Fibroblast of the conjunctiva (primary cell): ENCODE measurements around the gene FHOD3.
"Not testable (repeated sequence)": the region's sequence is repeated elsewhere in the genome, so short reads cannot be mapped to it uniquely, and the experiment has no call there.

Source experiments
- DNase-seq: peaks from one replicate; pipeline ENCODE4 v3.0.0-alpha.2; 2010; ENCODE audit warnings: low read depth

Gene FHOD3

DNA sequence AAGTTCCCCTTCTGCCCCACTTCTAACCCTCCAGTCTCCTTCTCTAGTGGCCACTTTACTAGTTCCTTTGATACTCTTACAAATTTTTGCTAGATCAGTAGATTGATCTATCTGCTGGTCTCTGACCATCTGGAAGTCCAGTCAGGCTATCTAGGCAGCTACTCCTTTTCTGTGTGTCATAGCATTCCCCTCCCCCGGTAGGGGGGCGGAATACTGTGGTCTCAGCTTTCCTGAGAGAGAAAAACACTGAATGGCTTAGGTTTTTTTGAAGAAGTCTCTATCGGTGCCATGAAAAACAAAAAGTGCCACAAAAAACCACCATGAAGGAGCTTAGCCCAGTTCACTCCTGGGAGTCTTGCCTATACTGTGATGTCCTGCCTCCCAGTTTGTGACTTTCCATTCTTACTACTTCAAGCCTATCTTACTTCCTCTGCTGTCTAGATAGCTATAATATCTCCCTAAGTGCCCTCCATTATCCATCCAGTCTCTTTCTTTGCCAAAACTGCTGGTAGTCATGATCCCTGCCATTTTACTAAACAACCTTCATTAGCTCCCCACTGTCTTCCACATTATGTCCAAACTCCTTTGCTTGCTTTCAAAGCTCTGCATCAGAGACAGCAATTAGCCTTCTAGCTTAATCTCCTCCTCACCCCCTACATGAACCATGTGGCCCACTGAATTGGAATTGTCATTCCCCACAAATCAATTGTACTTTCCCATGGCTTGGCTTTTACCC is 501.4 kb downstream of the FHOD3 start:
- no peak for DNase-seq

DNA sequence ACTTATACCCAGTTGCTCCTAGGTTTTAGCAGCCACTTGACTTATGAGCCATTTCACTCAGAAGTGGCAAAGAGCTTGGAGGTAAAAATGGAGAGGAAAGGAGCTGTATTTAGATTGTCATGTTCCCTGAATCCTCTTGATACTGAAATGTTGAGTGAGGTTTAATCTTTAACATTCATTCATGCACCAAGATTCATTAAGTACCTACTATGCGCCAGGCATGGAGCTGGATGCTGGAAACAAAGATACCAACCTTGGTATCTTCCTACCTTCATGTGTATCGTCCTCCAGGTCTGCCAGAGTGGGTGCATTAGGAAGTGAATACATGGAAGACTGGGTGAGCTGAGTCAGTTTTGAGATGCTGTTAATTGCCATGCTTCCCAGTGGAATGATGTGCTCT is 507.6 kb downstream of the FHOD3 start:
- no peak for DNase-seq

DNA sequence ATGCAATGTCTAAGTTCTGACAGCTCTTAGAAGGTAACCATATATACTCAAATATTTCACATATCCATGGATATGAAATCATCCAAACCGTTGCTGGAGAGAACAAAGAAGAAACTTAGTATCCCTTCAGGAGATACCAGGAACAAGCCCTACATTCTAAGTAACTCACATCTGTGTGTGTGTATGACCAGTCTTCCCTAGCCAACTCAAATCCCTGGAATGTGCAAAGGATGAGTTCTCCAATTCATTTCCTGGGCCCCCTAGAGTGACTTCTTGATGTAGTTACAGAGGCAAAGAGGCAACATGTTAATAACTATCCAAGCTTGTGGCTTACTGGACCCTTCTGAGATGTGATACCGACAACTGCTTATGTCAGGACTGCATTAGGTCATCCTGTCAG is 511.2 kb downstream of the FHOD3 start:
- DNase-seq, result no peak

DNA sequence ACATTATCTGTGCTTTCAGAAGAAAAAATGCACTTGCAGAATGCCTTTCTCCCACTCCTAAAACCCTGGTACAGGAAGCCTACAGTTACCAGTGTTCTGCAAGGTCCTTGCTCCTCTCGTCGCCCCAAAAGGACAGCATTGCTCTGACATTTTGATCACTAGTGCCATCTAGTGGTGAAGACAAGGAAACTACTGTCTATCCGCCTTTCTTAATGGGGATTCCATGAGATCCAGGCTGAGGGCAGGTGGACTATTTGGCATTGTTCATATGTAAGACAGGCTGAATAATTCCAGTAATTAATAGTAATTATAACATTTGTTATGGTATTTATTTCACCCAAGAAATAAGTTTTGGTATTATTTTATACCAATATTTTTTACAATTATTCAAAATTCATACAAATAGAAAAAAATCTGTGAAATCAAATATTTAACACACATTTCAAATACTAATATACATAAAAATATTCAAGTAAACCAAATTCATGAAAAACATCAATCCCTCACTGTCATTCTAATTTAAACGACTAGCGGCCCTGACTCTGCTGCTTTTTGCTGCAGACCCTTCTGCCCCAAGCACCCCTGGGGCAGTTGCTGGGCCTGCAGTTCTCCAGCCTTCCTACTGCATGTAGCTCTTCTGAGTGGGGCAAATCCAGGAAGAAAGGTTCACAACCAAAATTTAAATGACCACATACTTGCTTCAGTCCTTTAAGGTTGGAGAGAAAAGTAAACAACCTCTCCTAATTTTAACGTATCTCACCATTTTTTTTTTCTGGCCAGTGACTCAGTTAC is 512.3 kb downstream of the FHOD3 start:
- peak; percentile 51 for DNase-seq

DNA sequence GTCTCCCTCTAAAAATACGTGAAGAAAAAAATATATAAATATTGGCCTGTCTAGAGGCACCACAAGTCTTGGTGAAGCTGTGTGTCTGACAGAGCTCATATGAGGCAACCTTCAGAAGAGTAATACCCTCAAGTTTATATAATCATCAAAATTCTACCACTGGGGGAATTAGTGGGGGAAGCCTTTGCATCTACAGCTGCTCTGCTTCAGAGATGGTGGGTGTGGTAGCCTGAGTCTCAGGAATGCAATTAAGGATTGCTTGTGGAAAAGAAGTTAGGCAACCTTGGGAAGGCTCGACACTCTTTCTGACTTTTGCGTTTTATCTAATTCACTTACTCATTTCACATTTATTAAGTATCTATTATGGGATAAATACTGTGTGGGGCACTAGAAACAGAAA is 513.9 kb downstream of the FHOD3 start:
- DNase-seq, result no peak

DNA sequence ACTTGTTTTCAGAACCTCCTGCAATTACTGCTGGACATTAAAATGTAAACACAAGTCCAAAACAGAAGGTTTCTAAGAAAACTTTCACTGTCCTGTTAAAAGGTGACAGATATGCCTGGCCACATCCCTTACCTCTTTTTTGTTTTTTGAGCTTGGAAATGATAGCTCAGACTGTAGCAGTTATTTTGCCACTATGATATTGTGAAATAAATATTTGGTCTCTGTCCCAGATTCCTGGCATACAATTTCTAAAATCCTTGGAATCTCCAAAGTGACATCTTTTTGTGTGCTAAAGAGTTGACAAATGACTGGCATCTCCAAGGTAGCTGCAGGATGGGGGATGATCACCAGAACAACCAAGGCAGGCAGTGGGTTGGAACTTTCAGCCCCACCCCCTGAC is 514.4 kb downstream of the FHOD3 start:
- DNase-seq, result no peak

DNA sequence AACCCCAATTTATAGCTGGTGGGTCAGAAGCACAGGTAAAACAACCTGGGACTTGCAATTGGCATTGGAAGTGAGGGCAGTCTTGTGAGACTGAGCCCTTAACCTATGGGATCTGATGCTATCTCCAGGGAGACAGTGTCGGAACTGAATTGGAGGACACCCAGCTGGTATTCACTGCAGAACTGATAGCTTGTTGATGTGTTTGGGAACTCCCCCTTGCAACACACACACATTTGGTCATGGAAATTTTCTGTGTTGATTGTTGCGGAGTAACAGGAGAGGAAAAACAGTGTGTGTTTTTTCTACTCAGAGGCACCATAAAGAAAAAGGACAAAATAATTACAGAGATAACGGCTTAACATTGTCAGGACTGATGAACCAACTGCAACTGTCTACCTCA is 515.2 kb downstream of the FHOD3 start:
- DNase-seq, result no peak

DNA sequence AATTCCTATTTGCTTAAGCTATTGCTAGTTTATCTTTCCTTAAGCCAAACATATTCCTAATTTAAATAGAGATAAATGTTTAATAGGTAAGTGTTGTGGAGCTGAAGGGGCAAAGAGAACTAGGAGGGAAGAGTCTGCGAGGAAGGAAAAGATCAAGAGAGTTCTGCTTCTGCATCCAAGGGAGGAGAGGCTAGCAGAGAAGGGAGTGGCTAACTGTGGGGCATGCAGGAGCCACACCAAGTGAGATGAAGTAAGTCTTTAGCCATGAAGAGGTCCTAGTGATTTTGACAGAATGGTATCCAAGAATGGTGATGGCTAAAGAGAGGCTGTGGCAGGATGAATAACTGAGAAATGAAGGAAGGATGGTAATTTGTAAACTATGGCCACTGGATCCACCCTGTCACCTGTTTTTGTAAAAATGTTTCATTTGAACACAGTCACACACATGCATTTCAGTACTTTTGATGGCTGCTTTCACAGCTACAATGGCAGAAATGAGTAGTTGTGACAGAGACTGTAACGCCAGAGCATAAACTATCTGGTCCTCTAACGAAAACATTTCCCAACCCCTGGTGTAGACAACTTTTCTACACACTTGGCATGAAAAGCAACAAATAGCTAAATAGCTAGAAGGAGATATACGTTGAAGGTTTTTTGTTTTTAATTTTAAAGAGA is 515.7 kb downstream of the FHOD3 start:
- no peak for DNase-seq

DNA sequence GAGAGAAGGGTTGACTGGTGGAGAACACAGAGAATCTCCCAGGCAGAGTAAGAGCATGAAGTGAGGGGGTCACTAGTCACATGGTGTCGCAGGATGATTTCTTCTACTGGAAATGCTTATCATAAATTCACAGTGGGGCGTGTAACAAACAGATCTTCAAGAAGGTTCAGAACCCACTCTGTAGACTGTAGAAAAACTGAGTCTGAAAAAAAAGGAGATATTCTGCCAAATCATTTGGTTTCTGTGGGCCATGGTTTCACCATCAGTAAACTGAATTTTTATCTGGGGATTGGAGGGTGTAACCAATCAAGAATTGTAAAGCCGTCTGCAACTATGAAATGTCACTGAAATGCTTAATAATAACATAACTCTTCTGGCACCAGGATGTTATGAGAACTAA is 516.3 kb downstream of the FHOD3 start:
- DNase-seq, result no peak

DNA sequence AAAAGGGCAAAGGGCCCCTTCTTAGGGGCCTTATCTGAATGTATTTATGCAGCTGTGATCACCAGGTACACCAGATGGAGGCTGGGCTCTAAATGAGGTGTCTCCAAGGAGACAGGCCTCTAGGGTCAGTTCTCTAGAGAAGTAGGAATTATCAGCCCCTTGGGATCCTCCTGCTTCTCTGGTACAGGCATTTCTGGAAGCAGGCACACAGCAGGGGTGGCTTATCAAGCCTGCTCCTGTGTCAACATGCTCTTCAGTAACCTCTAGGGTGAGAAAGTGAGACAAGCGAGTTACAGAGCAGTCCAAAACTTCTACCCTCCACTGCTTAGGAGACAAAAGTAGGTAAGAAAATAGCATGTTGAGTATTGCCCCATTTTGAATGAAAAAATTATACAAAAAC is 517.5 kb downstream of the FHOD3 start:
- no peak for DNase-seq

DNA sequence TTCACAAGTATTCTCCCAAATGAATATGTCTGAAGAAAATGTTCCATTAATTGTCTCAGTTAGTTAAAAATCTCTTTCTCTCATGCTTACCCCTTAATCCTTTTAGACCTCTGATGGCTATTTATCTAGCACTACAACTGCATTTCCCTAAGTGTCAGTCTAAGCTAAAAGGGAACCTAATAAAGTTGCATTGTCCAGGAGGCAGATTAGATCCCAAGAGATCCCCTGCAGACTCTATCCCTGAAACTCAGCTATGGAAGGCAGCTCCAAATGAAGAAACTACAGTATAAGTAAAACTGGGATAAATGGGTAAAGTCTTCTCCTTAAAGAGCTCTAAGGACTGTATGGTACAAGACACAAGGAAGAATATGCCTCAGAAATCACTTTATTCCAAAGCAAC is 518.6 kb downstream of the FHOD3 start:
- not testable (repeated sequence) for DNase-seq

DNA sequence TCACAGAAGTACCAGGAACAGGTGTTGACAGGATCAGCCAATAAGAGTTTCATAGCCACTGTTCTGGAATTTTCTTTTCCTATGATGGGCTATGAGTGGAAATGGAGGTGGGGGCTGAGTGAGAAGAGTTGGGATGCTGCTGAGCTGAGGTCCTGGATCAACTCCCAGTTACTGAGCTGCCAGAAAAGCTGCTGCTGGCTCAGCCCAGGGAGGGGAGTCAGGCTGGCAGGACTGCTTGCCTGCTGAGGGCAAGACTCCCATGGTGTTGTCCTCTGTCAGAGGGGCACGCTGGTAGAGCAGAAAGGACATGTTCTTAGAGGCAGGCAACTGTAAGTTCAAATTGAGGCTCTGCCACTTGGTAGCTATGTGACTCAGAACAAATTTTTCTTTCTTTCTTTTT is 519.5 kb downstream of the FHOD3 start:
- DNase-seq, result no peak

DNA sequence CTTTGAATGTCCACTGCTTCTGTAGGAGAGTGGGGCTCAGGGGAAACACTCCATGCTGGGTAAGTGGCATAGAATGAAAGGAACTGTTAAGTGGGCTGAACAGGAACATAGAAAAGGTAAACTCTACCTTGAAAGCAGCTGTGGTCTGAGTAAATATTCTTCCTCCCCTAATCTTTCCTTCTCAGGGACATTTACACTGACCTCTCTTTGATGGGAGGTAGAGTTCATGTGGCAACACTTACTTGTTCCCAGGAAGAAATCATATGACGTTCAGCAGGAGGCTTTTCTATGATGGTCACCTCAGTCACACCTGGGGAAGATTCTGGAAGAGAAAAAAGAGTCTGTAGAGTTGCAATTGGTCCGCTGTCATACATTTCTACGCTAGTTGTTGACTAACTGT is 521.1 kb downstream of the FHOD3 start:
- DNase-seq, result no peak

DNA sequence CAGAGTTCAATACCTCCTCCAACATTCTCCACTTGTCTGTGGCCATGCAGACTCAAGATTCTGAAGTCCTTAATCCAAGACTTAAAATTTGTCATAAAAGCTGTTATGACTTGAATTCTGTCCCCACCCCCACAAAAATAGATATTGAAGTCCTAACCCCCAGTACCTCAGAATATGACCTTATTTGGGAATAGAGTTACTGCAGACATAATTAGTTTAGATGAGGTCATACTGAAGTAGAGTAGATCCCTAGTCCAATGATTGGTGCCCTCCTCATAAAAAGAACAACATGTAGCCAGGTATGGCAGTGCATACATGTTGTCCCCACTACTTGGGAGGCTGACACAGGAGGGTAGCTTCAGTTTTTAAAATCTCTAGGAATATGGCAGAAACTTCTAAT is 522.1 kb downstream of the FHOD3 start:
- DNase-seq, result no peak

DNA sequence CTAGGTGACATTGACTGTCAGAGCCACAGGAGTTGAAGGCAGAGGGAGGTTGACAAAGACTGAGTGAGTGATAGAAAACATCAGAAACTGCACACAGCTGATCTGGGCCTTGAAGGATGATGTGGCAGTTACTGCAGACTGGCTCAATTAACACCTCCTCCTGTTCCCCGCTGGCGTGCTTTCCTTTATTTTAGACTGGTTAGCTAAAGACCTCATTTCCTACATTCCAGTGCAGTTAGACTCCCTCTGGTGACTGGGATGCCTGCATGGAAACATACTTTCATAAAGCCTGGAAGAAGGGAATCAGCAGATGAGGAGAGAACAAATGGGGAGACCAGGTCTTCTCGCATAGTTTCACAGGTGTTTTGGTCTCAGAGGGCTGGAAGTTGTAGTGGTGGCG is 524.2 kb downstream of the FHOD3 start:
- no peak for DNase-seq

DNA sequence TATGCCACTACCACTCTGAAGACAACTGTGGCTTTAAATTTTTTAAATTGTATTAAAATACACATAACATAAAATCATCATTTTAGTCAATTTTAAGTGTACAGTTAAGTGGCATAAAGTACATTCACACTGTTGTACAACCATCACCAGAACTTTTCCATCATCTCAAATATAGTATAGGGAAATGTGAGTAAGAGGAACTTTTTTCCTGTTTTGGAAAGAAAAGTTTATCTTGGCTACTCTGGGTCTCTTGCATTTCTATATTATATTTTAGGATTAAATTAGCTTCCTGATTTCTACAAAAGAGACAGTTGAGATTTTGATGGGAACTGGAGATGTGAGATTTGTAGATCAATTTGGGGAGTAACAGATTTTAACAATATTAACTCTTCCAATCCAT is 528.0 kb downstream of the FHOD3 start:
- no peak for DNase-seq

DNA sequence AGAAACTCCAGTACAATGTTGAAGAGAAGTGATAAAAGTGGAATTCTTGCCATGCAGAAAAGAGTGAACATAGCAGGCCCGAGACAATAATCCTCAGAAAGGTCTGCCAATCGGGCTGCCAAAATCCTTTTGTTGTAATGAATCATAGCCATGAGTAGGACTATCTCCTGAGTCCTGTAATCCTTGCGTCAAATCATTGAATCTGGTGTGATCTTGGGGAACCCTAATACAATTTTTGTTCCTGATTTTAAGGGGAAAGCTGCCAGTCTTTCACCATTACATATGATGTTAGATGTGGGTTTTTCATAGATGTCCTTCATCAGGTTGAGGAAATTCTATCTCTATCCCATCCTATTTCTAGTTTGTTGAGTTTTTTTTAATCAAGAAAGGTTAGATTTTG is 529.0 kb downstream of the FHOD3 start:
- DNase-seq, result no peak

DNA sequence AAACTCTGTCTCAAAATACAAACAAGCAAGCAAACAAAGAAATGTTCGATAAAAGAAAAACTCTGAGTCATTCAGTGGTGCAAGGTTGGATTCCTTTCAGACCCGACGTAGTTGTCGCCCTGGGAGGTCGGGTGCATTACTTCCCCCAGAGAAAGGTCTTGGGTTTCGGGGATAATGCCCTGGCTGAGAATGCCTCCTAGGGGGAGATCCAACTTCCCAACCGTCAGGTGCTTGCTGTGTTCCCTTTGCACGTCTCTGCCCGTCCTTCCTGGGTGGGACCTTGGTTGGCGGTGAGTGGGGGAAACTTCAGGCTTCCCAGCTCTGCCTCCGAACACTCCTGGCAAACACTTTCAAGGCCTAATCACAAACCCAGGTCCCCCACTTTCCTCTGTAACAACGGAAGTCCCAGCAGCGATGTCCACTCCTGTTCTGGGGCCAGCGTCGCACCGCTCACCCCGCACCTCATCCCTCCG is 530.7 kb downstream of the FHOD3 start:
- DNase-seq, result peak; percentile 43

DNA sequence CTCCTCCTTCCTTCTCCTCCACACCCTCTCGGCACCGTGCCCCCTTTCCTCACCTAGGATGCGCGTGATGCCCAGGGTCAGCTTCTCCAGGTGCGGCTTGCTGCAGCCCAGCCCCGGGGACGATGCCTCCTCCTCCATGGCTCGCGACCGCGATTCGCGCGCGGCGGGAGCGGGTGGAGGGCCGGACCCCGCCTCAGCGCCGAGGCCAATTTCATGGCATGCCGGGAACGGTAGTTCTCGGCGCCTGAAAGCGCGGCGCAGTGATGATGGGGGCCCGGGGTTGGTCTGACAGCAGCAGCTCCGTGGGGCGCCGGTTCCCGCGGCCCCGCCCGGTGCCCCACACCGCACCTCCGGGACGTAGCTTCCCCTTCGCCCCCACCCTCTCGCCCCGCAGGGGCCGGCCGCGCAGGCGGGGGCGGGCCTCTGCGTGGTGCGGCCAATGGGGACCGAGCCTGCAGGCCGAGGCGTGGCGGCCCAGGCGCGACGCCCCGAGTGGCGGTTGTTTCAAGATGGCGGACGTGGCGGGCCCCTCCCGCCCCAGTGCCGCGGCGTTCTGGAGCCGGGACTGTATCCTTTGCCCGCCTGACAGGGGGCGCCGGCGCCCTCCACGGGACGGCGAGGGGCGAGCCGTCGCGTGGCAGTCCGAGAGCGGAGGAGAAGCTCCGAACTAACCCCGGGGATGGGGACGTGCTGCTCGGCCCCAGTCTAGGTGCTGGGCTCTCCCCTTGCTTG is 531.3 kb downstream of the FHOD3 start, which contains the start of the genes KIAA1328 and TPGS2:
Gene KIAA1328, plus strand, starts transcription at position 498 of the 732 bp plus-strand sequence. Its CDS starts 12 bp downstream, at position 510.
Gene TPGS2, minus strand, starts transcription at position 373 of the 732 bp plus-strand sequence. Its CDS starts 235 bp downstream, at position 138.
- DNase-seq, result peak; percentile 69
